GDM1 (cell line): Measurements from ENCODE around the gene FOXI2.
A peak's percentile ranks its signal among the peaks of the same experiment; 100 is the strongest.

Experiments used
- DNase-seq: peaks from one replicate; lab custom pipeline; 2025; lab: John Stamatoyannopoulos, UW

Gene FOXI2

GRCh38 chr10:127736915-127737562 is at the start of gene FOXI2:
Gene FOXI2 (plus strand): TSS chr10:127737185. CDS start chr10:127737274, 89 bp downstream.
- no peak for DNase-seq

GRCh38 chr10:127687548-127687947 is 49.4 kb upstream of the FOXI2 start:
- DNase-seq, result no peak

GRCh38 chr10:127690176-127690835 is 46.7 kb upstream of the FOXI2 start:
- DNase-seq, result no peak

GRCh38 chr10:127694580-127695193 is 42.3 kb upstream of the FOXI2 start:
- peak; percentile 42 for DNase-seq

GRCh38 chr10:127695431-127695830 is 41.6 kb upstream of the FOXI2 start:
- no peak for DNase-seq

- DNase-seq, result no peak
These were observed 38.1 kb upstream of the FOXI2 start for GRCh38 chr10:127698886-127699285.

GRCh38 chr10:127699311-127699710 is 37.7 kb upstream of the FOXI2 start:
- DNase-seq, result no peak

- DNase-seq, result no peak
These were observed 34.7 kb upstream of the FOXI2 start for GRCh38 chr10:127702271-127702670.

- no peak for DNase-seq
These were observed 21.7 kb upstream of the FOXI2 start for GRCh38 chr10:127715249-127715648.

GRCh38 chr10:127715782-127716378 is 21.1 kb upstream of the FOXI2 start:
- DNase-seq, result no peak

GRCh38 chr10:127720142-127720541 is 16.8 kb upstream of the FOXI2 start:
- no peak for DNase-seq

GRCh38 chr10:127720903-127721302 is 16.1 kb upstream of the FOXI2 start:
- no peak for DNase-seq

GRCh38 chr10:127734753-127735152 is 2.2 kb upstream of the FOXI2 start:
- no peak for DNase-seq

- no peak for DNase-seq
These were observed 1.8 kb upstream of the FOXI2 start for GRCh38 chr10:127735156-127735555.

- DNase-seq, result no peak
These were observed 1.2 kb upstream of the FOXI2 start for GRCh38 chr10:127735723-127736221.

GRCh38 chr10:127736222-127736914 is 617 bp upstream of the FOXI2 start:
- DNase-seq, result no peak

GRCh38 chr10:127737563-127738511 is 852 bp downstream of the FOXI2 start:
- DNase-seq, result no peak

GRCh38 chr10:127738512-127739424 is 1.8 kb downstream of the FOXI2 start:
- DNase-seq, result no peak

- no peak for DNase-seq
These were observed 2.9 kb downstream of the FOXI2 start for GRCh38 chr10:127739908-127740307.

- DNase-seq, result no peak
These were observed 3.6 kb downstream of the FOXI2 start for GRCh38 chr10:127740596-127740995.
